ENCODE measurements around the gene TRIP6. TPM values are rescaled to one million over a fixed set of nuclear protein-coding genes. Genes with fewer than 3 reads are reported as not detected.
"Not testable (repeated sequence)": the region's sequence is repeated elsewhere in the genome, so short reads cannot be mapped to it uniquely, and the experiment has no call there.

TRIP6 gene
- total RNA-seq, 3 donors from 2014 or later = 44.9 to 47.7 (median 45.4) TPM

- H3K9me3 Mint-ChIP-seq = no peaks in the 10 kb centered on the region
- peaks cover 7% of the 10 kb centered on the region for H3K4me1 Mint-ChIP-seq (ENCODE audit: low read depth)
- peaks cover 56% of the 10 kb centered on the region for H3K27me3 Mint-ChIP-seq (ENCODE audit: low read depth)
- H3K4me3 Mint-ChIP-seq = peak overlapping the region; percentile 55
- H3K36me3 Mint-ChIP-seq (ENCODE audit: insufficient read depth) = no peaks in the 10 kb centered on the region
- peak; percentile 46 to 71 for ATAC-seq
- no peak for DNase-seq
Observed at GRCh38 chr7:100896732-100897608, 29.8 kb downstream of the TRIP6 start.

- DNase-seq (no peak), ATAC-seq (no peak)
- no peaks in the 10 kb centered on the region for H3K36me3 Mint-ChIP-seq (ENCODE audit: insufficient read depth)
- no peaks in the 10 kb centered on the region for H3K9me3 Mint-ChIP-seq
- H3K27me3 Mint-ChIP-seq (ENCODE audit: low read depth) = peaks cover 46% of the 10 kb centered on the region
- H3K4me1 Mint-ChIP-seq (ENCODE audit: low read depth) = peaks cover 7% of the 10 kb centered on the region
- H3K4me3 Mint-ChIP-seq = peak overlapping the region; percentile 15
Observed at GRCh38 chr7:100897772-100898454, 30.7 kb downstream of the TRIP6 start.

GRCh38 chr7:100899432-100899831 lies 32.2 kb downstream of the TRIP6 start:
- Mint-ChIP-seq H3K27me3 (ENCODE audit: low read depth) (peaks cover 40% of the 10 kb centered on the region), H3K4me1 (ENCODE audit: low read depth) (peaks cover 7% of the 10 kb centered on the region), H3K9me3 (no peaks in the 10 kb centered on the region), H3K36me3 (ENCODE audit: insufficient read depth) (no peaks in the 10 kb centered on the region), H3K4me3 (no peak overlapping the region)
- ATAC-seq = no peak
- no peak for DNase-seq

- Mint-ChIP-seq H3K27me3 (ENCODE audit: low read depth) (peaks cover 38% of the 10 kb centered on the region), H3K9me3 (no peaks in the 10 kb centered on the region), H3K4me3 (no peak overlapping the region), H3K36me3 (ENCODE audit: insufficient read depth) (no peaks in the 10 kb centered on the region), H3K4me1 (ENCODE audit: low read depth) (peaks cover 5% of the 10 kb centered on the region)
- ATAC-seq (no peak), DNase-seq (no peak)
Observed at GRCh38 chr7:100900978-100901377, 33.8 kb downstream of the TRIP6 start.

- H3K4me3 Mint-ChIP-seq = no peak overlapping the region
- DNase-seq = no peak
- H3K4me1 Mint-ChIP-seq (ENCODE audit: low read depth) = no peaks in the 10 kb centered on the region
- H3K9me3 Mint-ChIP-seq = no peaks in the 10 kb centered on the region
- no peaks in the 10 kb centered on the region for H3K36me3 Mint-ChIP-seq (ENCODE audit: insufficient read depth)
- H3K27me3 Mint-ChIP-seq (ENCODE audit: low read depth) = peaks cover 33% of the 10 kb centered on the region
- no peak for ATAC-seq
Observed at GRCh38 chr7:100901921-100902332, 34.7 kb downstream of the TRIP6 start.

- H3K36me3 Mint-ChIP-seq (ENCODE audit: insufficient read depth) = no peaks in the 10 kb centered on the region
- H3K27me3 Mint-ChIP-seq (ENCODE audit: low read depth) = peaks cover 27% of the 10 kb centered on the region
- no peak for DNase-seq
- no peak overlapping the region for H3K4me3 Mint-ChIP-seq
- no peaks in the 10 kb centered on the region for H3K4me1 Mint-ChIP-seq (ENCODE audit: low read depth)
- H3K9me3 Mint-ChIP-seq = no peaks in the 10 kb centered on the region
- ATAC-seq = no peak
Observed at GRCh38 chr7:100902638-100903037, 35.5 kb downstream of the TRIP6 start.

- Mint-ChIP-seq H3K4me3 (no peak overlapping the region), H3K9me3 (no peaks in the 10 kb centered on the region), H3K36me3 (ENCODE audit: insufficient read depth) (no peaks in the 10 kb centered on the region), H3K4me1 (ENCODE audit: low read depth) (no peaks in the 10 kb centered on the region), H3K27me3 (ENCODE audit: low read depth) (peaks cover 18% of the 10 kb centered on the region)
- DNase-seq = no peak
- ATAC-seq = no peak
Observed at GRCh38 chr7:100908512-100908911, 41.3 kb downstream of the TRIP6 start.

- H3K4me1 Mint-ChIP-seq (ENCODE audit: low read depth); DNase-seq; H3K36me3 Mint-ChIP-seq (ENCODE audit: insufficient read depth); ATAC-seq; H3K4me3 Mint-ChIP-seq; H3K9me3 Mint-ChIP-seq: not testable (repeated sequence)
- H3K27me3 Mint-ChIP-seq (ENCODE audit: low read depth) = peaks cover 15% of the 10 kb centered on the region
Observed at GRCh38 chr7:100910443-100910842, 43.3 kb downstream of the TRIP6 start.

- no peak overlapping the region for H3K4me3 Mint-ChIP-seq
- no peaks in the 10 kb centered on the region for H3K36me3 Mint-ChIP-seq (ENCODE audit: insufficient read depth)
- peaks cover 15% of the 10 kb centered on the region for H3K27me3 Mint-ChIP-seq (ENCODE audit: low read depth)
- H3K4me1 Mint-ChIP-seq (ENCODE audit: low read depth) = no peaks in the 10 kb centered on the region
- DNase-seq = no peak
- no peak for ATAC-seq
- H3K9me3 Mint-ChIP-seq = no peaks in the 10 kb centered on the region
Observed at GRCh38 chr7:100911484-100911883, 44.3 kb downstream of the TRIP6 start.

GRCh38 chr7:100914208-100914878 lies 47.2 kb downstream of the TRIP6 start:
- Mint-ChIP-seq H3K27me3 (ENCODE audit: low read depth) (peaks cover 24% of the 10 kb centered on the region), H3K4me1 (ENCODE audit: low read depth) (no peaks in the 10 kb centered on the region), H3K4me3 (no peak overlapping the region), H3K36me3 (ENCODE audit: insufficient read depth) (no peaks in the 10 kb centered on the region), H3K9me3 (no peaks in the 10 kb centered on the region)
- no peak for ATAC-seq
- no peak for DNase-seq

- peak; percentile 28 to 43 for ATAC-seq
Observed at GRCh38 chr7:100914879-100915447, 47.8 kb downstream of the TRIP6 start.

GRCh38 chr7:100919335-100919734 lies 52.1 kb downstream of the TRIP6 start:
- peaks cover 27% of the 10 kb centered on the region for H3K27me3 Mint-ChIP-seq (ENCODE audit: low read depth)
- not testable (repeated sequence) for H3K9me3 Mint-ChIP-seq; DNase-seq; H3K4me3 Mint-ChIP-seq; H3K4me1 Mint-ChIP-seq (ENCODE audit: low read depth); ATAC-seq; H3K36me3 Mint-ChIP-seq (ENCODE audit: insufficient read depth)

More at GRCh38 chr7:100914879-100915447, 47.8 kb downstream of the TRIP6 start:
- Mint-ChIP-seq H3K4me1 (ENCODE audit: low read depth) (no peaks in the 10 kb centered on the region), H3K4me3 (no peak overlapping the region), H3K9me3 (no peaks in the 10 kb centered on the region), H3K36me3 (ENCODE audit: insufficient read depth) (no peaks in the 10 kb centered on the region), H3K27me3 (ENCODE audit: low read depth) (peaks cover 24% of the 10 kb centered on the region)
- no peak for DNase-seq

GRCh38 chr7:100919779-100920437 lies 52.7 kb downstream of the TRIP6 start:
- peaks cover 27% of the 10 kb centered on the region for H3K27me3 Mint-ChIP-seq (ENCODE audit: low read depth)
- not testable (repeated sequence) for H3K36me3 Mint-ChIP-seq (ENCODE audit: insufficient read depth); H3K9me3 Mint-ChIP-seq; DNase-seq; ATAC-seq; H3K4me1 Mint-ChIP-seq (ENCODE audit: low read depth); H3K4me3 Mint-ChIP-seq

- Mint-ChIP-seq H3K36me3 (ENCODE audit: insufficient read depth) (no peaks in the 10 kb centered on the region), H3K4me3 (no peak overlapping the region), H3K4me1 (ENCODE audit: low read depth) (no peaks in the 10 kb centered on the region), H3K27me3 (ENCODE audit: low read depth) (peaks cover 27% of the 10 kb centered on the region), H3K9me3 (no peaks in the 10 kb centered on the region)
- DNase-seq = no peak
- ATAC-seq = no peak
Observed at GRCh38 chr7:100921039-100921438, 53.9 kb downstream of the TRIP6 start.

Measured in activated T-cell treated with anti-CD3 and anti-CD28 coated beads, Interleukin-2, amount 50 U/mL, for 4 hours (primary cell).